ENCODE results near the gene GAL3ST1.
"Not testable (repeated sequence)": the region's sequence is repeated elsewhere in the genome, so short reads cannot be mapped to it uniquely, and the experiment has no call there.

The GAL3ST1 gene

GRCh38 chr22:30564045-30564760, 10.3 kb downstream of the GAL3ST1 start:
- no peak for DNase-seq

DNA sequence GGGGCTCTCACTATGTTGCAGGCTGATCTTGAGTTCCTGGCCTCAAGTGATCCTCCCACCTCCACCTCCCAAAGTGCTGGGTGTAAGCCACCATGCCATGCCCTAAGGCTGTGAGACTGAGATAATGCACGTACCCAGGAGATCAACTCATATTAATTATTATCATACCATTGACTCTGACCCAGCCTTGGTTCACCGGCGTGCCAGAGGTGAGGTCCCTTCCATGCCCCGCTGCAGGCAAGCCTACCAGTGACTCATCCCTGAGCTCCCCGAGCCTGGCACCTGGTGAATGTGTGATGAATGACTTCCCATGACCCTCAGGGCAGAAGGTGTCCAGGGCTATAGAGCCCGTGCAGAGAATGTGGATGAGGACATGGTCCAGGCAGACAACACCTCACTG, 12.1 kb downstream of the GAL3ST1 start:
- no peak for DNase-seq

GRCh38 chr22:30561402-30562189, 12.9 kb downstream of the GAL3ST1 start:
- no peak for DNase-seq

DNA sequence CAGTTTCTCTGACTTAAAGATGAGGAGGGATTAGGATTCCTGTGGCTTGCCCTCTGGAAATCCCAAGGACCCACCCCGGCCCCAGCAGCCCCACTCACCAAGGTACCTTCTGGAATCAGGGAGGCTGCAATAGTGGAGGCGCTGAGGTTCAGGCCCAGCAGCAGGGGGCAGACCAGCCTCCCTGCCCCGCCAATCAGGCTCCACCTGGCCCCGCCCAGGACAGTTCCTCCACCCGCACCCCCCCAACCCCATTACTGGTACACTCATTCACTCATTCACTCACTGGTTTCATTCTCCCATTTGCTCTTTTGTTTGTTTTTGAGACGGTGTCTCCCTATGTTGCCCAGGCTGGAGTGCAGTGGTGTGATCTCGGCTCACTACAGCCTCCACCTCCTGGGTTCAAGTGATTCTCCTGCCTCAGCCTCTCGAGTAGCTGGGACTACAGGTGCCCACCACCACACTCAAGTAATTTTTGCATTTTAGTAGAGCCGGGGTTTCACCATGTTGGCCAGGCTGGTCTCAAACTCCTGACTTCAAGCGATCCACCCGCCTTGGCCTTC, 13.7 kb downstream of the GAL3ST1 start:
- peak; percentile 46 for DNase-seq

GRCh38 chr22:30559889-30560288, 14.6 kb downstream of the GAL3ST1 start:
- no peak for DNase-seq

DNA sequence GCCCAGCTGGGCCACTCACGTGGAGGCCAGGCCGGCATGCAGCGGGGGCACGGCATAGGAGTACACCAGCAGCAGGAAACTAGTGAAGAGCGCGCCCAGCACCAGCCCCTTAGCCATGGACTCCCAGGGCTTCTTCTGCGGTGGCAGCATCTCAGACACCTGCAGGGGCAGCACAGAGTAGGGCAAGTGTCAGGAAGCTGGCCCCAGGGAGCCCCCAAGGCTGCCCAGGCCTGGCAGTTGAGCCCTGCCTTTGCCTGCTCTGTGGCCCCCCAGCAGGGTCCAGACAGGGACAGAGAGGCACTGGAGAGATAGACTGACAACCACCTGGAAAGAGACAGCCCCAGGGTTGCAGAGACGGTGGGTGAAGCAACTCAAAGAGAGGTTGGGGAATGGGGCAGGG, 17.2 kb downstream of the GAL3ST1 start:
- DNase-seq: no peak

GRCh38 chr22:30556388-30556787, 18.1 kb downstream of the GAL3ST1 start:
- no peak for DNase-seq

GRCh38 chr22:30555282-30556210, 18.9 kb downstream of the GAL3ST1 start:
- no peak for DNase-seq

GRCh38 chr22:30553971-30554370, 20.5 kb downstream of the GAL3ST1 start:
- no peak for DNase-seq

- no peak for DNase-seq
These were observed 21.7 kb downstream of the GAL3ST1 start for GRCh38 chr22:30552719-30553118.

- DNase-seq: not testable (repeated sequence)
These were observed 22.7 kb downstream of the GAL3ST1 start for GRCh38 chr22:30551813-30552212.

DNA sequence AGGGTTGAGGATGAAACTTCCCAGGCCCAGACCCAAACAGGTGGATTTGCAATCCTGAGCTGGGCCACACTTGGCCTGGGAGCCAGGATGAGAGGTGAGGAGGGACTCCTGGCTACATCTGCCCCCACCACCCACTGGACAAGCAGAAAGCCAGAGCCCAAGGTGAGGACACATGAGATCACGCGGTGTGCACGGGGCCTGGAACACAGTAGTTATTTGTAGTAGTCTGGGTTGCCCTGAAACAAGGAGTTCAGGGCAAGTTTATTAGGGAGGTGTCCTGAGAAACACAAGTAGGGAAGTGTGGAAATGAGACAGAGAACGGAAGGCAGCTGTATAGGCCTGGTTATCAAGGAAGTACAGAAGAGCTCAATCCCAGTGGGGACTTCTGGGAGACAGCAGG, 27.3 kb downstream of the GAL3ST1 start:
- no peak for DNase-seq

GRCh38 chr22:30546616-30547015, 27.8 kb downstream of the GAL3ST1 start, which contains the start of gene SEC14L6:
Gene SEC14L6 (minus strand): TSS chr22:30546741. CDS start chr22:30546682, 59 bp downstream.
- no peak for DNase-seq

- no peak for DNase-seq
These were observed 31.7 kb downstream of the GAL3ST1 start for GRCh38 chr22:30542811-30543188.

DNA sequence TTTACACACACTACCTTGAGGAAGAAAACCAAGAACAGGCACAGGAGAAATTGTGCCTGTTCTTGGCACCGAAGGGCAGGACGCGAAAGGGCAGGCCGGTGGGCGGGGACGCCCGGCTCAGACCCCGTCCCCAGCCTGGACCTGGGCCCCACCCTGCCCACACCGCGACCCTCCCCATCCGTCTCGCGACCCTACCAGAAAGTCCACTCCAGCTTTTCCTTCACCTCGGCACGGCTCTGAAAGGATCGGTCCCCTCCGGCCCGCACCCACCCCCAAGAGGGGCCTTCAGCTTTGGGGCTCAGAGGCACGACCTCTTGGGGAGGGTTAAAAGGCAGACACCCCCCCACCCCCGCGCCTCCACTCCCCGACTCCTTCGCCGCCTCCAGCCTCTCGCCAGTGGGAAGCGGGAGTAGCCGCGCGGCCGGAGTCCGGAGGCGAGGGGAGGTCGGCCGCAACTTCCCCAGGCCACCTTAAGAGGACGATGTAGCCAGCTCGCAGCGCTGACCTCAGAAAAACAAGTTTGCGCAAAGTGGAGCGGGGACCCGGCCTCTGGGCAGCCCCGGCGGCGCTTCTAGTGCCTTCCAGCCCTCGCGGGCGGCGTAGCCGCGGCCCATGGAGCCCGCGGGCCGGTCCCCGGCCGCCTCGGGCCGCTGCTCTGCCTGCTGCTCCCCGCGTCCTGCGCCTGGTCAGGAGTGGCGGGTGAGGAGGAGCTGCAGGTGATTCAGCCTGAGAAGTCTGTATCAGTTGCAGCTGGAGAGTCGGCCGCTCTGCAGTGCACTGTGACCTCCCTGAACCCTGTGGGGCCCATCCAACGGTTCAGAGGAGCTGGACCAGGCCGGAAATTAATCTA, 32.3 kb downstream of the GAL3ST1 start:
- DNase-seq: no peak

- not testable (repeated sequence) for DNase-seq
These were observed 33.0 kb downstream of the GAL3ST1 start for GRCh38 chr22:30541511-30541910.

- DNase-seq: no peak
These were observed 35.1 kb downstream of the GAL3ST1 start for GRCh38 chr22:30539368-30539767.

DNA sequence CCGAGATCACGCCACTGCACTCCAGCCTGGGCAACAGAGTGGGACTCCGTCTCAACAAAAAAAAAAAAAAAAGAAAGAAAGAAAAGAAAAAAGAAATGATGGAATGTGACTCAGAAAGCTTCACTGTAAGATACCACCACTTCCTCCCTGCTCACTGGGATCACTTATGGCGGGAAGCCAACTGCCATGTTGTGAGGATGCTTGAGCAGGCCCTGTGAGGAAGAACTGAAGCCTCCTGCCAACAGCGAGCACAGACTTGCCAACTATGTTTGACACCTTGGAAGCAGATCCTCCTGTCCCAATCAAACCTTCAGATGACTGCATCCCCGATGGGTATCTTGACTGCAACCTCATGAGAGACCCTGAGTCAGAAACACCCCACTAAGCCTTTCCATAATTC, 36.2 kb downstream of the GAL3ST1 start:
- DNase-seq: no peak

DNA sequence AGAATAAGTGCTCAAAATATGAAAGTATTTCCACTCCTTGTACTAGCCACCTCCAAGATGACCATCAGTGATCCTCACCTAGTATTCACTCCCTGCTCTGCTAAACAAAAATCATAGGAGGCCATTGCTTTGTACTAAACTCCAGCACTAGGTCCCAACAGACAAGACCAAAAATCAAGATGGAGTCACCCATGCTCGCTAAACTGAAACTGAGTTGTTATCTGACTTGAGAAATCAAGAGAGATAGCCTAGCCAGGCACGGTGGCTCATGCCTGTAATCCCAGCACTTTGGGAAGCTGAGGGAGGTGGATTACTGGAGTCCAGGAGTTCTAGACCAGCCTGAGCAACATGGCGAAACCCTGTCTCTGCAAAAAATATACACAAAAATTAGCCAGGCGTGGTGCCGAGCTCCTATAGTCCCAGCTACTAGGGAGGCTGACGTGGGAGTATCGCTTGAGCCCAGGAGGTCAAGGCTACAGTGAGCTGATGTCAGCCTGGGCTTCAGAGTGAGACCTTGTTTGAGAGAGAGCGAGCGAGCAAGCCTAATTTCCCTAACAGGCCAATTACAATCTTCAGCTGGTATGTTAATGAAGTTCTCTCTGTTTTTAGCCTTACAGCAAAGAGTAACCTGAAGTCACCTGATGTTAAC, 37.3 kb downstream of the GAL3ST1 start:
- no peak for DNase-seq

- no peak for DNase-seq
These were observed 39.3 kb downstream of the GAL3ST1 start for GRCh38 chr22:30535182-30535581.

All from stimulated activated CD4-positive, alpha-beta T cell treated with anti-CD3 and anti-CD28 coated beads, Interleukin-1b, Interleukin-23, amount 100 ng/mL, for 48 hours (primary cell).